Neural cell (in vitro differentiated cells): Measurements from ENCODE around the gene YPEL1.

Experiments
- EP300 ChIP-seq: fragments of 450-650 bp; conservative IDR thresholded peaks from 2 replicates; pipeline ENCODE4 v1.6.1; 2014; ENCODE audit warnings: antibody characterized with exemption, mild to moderate bottlenecking, moderate library complexity; ENCODE audit not compliant: poor library complexity, severe bottlenecking
- MXI1 ChIP-seq: fragments of 450-650 bp; conservative IDR thresholded peaks from 2 replicates; pipeline ENCODE4 v1.6.1; 2014; ENCODE audit warnings: antibody characterized with exemption, mild to moderate bottlenecking; ENCODE audit not compliant: poor library complexity, severe bottlenecking
- RAD21 ChIP-seq: fragments of 450-650 bp; conservative IDR thresholded peaks from 2 replicates; pipeline ENCODE4 v1.6.1; 2014; ENCODE audit warnings: antibody characterized with exemption, mild to moderate bottlenecking, moderate library complexity
- TAF1 ChIP-seq: IDR thresholded peaks from 2 replicates; pipeline ENCODE4 v1.6.1; 2012; ENCODE audit warnings: low read depth
- TF ChIP-seq, protein P1 (sequence below): fragments of 450-650 bp; IDR thresholded peaks from 2 replicates; pipeline ENCODE4 v1.5.1; 2014; ENCODE audit warnings: antibody characterized with exemption, mild to moderate bottlenecking, moderate library complexity; ENCODE audit not compliant: poor library complexity, severe bottlenecking

DNA sequence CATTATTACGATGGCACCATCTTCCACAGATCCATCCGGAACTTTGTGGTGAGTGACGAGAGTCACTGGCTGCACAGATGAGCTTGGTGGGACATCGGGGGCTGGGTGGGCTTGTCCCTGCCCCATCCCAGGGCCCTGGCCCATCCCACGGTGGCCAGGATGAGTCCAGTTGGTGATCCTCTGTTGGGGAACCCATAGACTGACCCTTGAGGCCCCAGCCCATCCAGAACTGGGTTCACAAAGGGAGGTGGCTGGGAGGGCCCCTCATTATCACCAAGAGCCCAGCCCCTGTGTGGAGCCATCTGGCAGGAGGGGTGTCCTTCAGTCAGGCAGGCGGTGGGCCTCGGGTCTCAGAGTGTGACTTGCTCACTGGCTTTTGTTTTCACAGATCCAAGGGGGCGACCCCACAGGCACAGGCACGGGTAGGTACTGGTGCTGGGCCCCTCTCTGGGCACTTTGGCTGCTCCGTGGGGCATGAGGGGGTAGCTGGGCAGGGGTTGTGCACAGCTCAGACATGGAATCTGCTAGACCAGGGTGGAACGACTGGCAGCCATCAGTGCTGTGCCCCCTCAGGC, 47.8 kb downstream of the YPEL1 start:
- no peak for TF ChIP-seq RAD21
- TF ChIP-seq, protein P1, sequence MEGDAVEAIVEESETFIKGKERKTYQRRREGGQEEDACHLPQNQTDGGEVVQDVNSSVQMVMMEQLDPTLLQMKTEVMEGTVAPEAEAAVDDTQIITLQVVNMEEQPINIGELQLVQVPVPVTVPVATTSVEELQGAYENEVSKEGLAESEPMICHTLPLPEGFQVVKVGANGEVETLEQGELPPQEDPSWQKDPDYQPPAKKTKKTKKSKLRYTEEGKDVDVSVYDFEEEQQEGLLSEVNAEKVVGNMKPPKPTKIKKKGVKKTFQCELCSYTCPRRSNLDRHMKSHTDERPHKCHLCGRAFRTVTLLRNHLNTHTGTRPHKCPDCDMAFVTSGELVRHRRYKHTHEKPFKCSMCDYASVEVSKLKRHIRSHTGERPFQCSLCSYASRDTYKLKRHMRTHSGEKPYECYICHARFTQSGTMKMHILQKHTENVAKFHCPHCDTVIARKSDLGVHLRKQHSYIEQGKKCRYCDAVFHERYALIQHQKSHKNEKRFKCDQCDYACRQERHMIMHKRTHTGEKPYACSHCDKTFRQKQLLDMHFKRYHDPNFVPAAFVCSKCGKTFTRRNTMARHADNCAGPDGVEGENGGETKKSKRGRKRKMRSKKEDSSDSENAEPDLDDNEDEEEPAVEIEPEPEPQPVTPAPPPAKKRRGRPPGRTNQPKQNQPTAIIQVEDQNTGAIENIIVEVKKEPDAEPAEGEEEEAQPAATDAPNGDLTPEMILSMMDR, result no peak
- TF ChIP-seq EP300, result no peak
- TF ChIP-seq MXI1, result no peak
- TF ChIP-seq TAF1, result no peak
